Measurements from ENCODE around the gene SMC4. TPM values are rescaled to one million over a fixed set of nuclear protein-coding genes. Genes with fewer than 3 reads are reported as not detected.

The SMC4 gene
- total and polyA plus RNA-seq, 2 of the 13 experiments (the other 11 are each of a cell fraction or from before 2014, with no cell fraction given) = 19.2 to 74.3 TPM

- H3K27ac ChIP-seq (ENCODE audit: extremely low read length, insufficient read depth, low read length) = no peak overlapping the region
- TF ChIP-seq HMGXB4 (CRISPR knock-in tag; IDR thresholded peaks at IDR 0.05; ENCODE audit: borderline replicate concordance in 1 of 2, low read depth in 1 of 2) (no peak), FOSL1 (CRISPR knock-in tag; IDR thresholded peaks at IDR 0.05; ENCODE audit: borderline replicate concordance) (no peak), NFE2 (CRISPR knock-in tag; IDR thresholded peaks at IDR 0.05) (no peak)
- TF ChIP-seq, protein P1, sequence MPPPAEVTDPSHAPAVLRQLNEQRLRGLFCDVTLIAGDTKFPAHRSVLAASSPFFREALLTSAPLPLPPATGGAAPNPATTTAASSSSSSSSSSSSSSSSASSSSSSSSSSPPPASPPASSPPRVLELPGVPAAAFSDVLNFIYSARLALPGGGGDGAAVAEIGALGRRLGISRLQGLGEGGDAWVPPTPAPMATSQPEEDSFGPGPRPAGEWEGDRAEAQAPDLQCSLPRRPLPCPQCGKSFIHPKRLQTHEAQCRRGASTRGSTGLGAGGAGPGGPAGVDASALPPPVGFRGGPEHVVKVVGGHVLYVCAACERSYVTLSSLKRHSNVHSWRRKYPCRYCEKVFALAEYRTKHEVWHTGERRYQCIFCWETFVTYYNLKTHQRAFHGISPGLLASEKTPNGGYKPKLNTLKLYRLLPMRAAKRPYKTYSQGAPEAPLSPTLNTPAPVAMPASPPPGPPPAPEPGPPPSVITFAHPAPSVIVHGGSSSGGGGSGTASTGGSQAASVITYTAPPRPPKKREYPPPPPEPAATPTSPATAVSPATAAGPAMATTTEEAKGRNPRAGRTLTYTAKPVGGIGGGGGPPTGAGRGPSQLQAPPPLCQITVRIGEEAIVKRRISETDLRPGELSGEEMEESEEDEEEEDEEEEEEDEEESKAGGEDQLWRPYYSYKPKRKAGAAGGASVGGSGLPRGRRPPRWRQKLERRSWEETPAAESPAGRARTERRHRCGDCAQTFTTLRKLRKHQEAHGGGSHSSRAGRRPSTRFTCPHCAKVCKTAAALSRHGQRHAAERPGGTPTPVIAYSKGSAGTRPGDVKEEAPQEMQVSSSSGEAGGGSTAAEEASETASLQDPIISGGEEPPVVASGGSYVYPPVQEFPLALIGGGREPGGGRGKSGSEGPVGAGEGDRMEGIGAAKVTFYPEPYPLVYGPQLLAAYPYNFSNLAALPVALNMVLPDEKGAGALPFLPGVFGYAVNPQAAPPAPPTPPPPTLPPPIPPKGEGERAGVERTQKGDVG (CRISPR knock-in tag; IDR thresholded peaks at IDR 0.05; ENCODE audit: borderline replicate concordance) = no peak
- no peaks in the 10 kb centered on the region for H3K27me3 ChIP-seq (ENCODE audit: control insufficient read depth in 1 of 2, insufficient read depth in 2 of 2, low read length in 2 of 2)
- H3K4me3 ChIP-seq (replicated peaks in 1 of 3; ENCODE audit: insufficient read depth in 1 of 3, low read depth in 2 of 3, low read length in 3 of 3) = no peak overlapping the region
- H3K4me2 ChIP-seq (ENCODE audit: low read depth, low read length) = no peak overlapping the region
- H3K4me1 ChIP-seq (ENCODE audit: insufficient read depth, low read length) = peaks cover 9% of the 10 kb centered on the region
- in situ Hi-C loops (cut with HindIII; ENCODE audit: extremely low pct_ligation_motif_present, low pct_unique_long_range_greater_than_20kb) = no loop called here
- no peak overlapping the region for H2AFZ ChIP-seq (ENCODE audit: low read length)
- ChIA-PET CTCF (ENCODE audit: low intra/inter-chr PET ratio, low total read pairs) (no interaction called here), POLR2A (no interaction called here)
- no peak overlapping the region for H3K9ac ChIP-seq (ENCODE audit: insufficient read depth, low read depth, low read length)
- intact Hi-C loops (cut with micrococcal nuclease; ENCODE audit: unreplicated experiment) = no loop called here
- H3K79me2 ChIP-seq (ENCODE audit: insufficient read depth, low read length) = peaks cover 6% of the 10 kb centered on the region
- no peak for ATAC-seq
- H3K9me3 ChIP-seq (ENCODE audit: low read length) = no peaks in the 10 kb centered on the region
- DNase-seq (ENCODE audit: low spot score) = no peak
- H4K20me1 ChIP-seq (ENCODE audit: insufficient read depth, low read length) = no peaks in the 10 kb centered on the region
- BruUV-seq (replicated peaks) = no TSS peak
- H3K36me3 ChIP-seq (replicated peaks in 1 of 2; ENCODE audit: control insufficient read depth in 1 of 2, insufficient read depth in 2 of 2, low read length in 2 of 2) = no peaks in the 10 kb centered on the region
- no peak for FAIRE-seq
Measured at GRCh38 chr3:160392798-160393197, 6.7 kb upstream of the SMC4 start.
